Measurements from ENCODE around the gene SLC10A6. TPM values are rescaled to one million over a fixed set of nuclear protein-coding genes. Genes with fewer than 3 reads are reported as not detected.

Gene SLC10A6
- total and polyA plus RNA-seq, 2 donors (not counting 3 experiments of a cell fraction or from before 2014, with no cell fraction given): 0.04 TPM; not detected in 1

DNA sequence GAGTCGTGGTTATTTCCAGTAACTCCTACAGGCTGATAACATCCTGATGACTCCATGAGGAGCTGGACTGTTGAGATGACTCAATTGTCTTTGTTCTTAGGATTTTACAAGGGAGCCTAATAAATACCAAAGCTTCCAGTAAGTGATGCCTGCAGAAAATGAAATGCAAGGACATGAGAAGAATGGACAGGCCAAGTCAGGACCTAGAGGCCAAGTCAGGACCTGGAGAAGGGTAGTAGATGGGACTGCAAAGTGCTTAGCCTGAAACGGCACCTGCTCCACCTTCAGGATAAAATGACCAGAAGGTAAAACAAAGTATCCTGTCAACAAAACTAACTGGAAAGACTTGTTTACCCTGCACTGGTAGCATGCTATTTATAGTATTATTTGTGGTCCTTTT is 6.4 kb upstream of the SLC10A6 start:
- TF ChIP-seq JUN (IDR thresholded peaks at IDR 0.05; ENCODE audit: borderline replicate concordance, insufficient read depth, insufficient read length, low read depth) (no peak), FOS (IDR thresholded peaks at IDR 0.05; ENCODE audit: borderline replicate concordance, insufficient read depth, low read length) (peak; percentile 36)
- H3K4me3 ChIP-seq (replicated peaks in 1 of 3; ENCODE audit: insufficient read depth in 1 of 3, low read depth in 1 of 3, low read length in 3 of 3): no peak overlapping the region
- no peak overlapping the region for H3K27ac ChIP-seq (ENCODE audit: insufficient read depth, low read depth, low read length)
- FAIRE-seq (peak; percentile 31), DNase-seq (ENCODE audit: low read depth, low spot score) (peak; percentile 21)
- dilution Hi-C loops (cut with MboI; ENCODE audit: extremely low pct_ligation_motif_present, low sequenced_read_pairs): no loop called here
- no peak overlapping the region for H2AFZ ChIP-seq (ENCODE audit: low read depth, low read length)
- H3K79me2 ChIP-seq (ENCODE audit: control insufficient read depth, insufficient read depth, low read length): no peaks in the 10 kb centered on the region
- intact Hi-C loops (cut with micrococcal nuclease): no loop called here
- H3K4me1 ChIP-seq (ENCODE audit: control insufficient read depth, extremely low read depth, insufficient read depth, low read length): no peaks in the 10 kb centered on the region
- no peaks in the 10 kb centered on the region for H3K36me3 ChIP-seq (ENCODE audit: control insufficient read depth in 2 of 2, extremely low read depth in 1 of 2, insufficient read depth in 2 of 2, low read length in 2 of 2)
- H3K9me3 ChIP-seq (replicated peaks; ENCODE audit: control insufficient read depth, insufficient read depth, low read length): no peaks in the 10 kb centered on the region
- no peaks in the 10 kb centered on the region for H3K9me1 ChIP-seq (replicated peaks; ENCODE audit: control insufficient read depth, extremely low read depth, insufficient read depth, low read length)
- ChIA-PET POLR2A (no interaction called here), CTCF (interaction anchor here (0.7 kb wide), 1 partner anchor 17 kb away, joined by 3 read pairs; no protein-coding TSS in a partner anchor)
- no peak overlapping the region for H3K4me2 ChIP-seq (ENCODE audit: insufficient read depth, low read length)
- no peak overlapping the region for H3K9ac ChIP-seq (replicated peaks; ENCODE audit: extremely low read depth, insufficient read depth, low read length)
- no peaks in the 10 kb centered on the region for H4K20me1 ChIP-seq (replicated peaks; ENCODE audit: control insufficient read depth, extremely low read depth, insufficient read depth, low read length)
- H3K27me3 ChIP-seq (ENCODE audit: control insufficient read depth in 2 of 2, insufficient read depth in 2 of 2, low read length in 2 of 2): no peaks in the 10 kb centered on the region
- BruUV-seq (replicated peaks): no TSS peak

GRCh38 chr4:86853209-86853608 is 4.0 kb upstream of the SLC10A6 start:
- intact Hi-C loops (cut with micrococcal nuclease): no loop called here
- peaks cover 0 to 2% of the 10 kb centered on the region in 2 experiments for H3K27me3 ChIP-seq (ENCODE audit: control insufficient read depth in 2 of 2, insufficient read depth in 2 of 2, low read length in 2 of 2)
- TF ChIP-seq JUN (IDR thresholded peaks at IDR 0.05; ENCODE audit: borderline replicate concordance, insufficient read depth, insufficient read length, low read depth): no peak
- TF ChIP-seq MYC (IDR thresholded peaks at IDR 0.05; ENCODE audit: low read depth, low read length): no peak
- TF ChIP-seq, protein P1, sequence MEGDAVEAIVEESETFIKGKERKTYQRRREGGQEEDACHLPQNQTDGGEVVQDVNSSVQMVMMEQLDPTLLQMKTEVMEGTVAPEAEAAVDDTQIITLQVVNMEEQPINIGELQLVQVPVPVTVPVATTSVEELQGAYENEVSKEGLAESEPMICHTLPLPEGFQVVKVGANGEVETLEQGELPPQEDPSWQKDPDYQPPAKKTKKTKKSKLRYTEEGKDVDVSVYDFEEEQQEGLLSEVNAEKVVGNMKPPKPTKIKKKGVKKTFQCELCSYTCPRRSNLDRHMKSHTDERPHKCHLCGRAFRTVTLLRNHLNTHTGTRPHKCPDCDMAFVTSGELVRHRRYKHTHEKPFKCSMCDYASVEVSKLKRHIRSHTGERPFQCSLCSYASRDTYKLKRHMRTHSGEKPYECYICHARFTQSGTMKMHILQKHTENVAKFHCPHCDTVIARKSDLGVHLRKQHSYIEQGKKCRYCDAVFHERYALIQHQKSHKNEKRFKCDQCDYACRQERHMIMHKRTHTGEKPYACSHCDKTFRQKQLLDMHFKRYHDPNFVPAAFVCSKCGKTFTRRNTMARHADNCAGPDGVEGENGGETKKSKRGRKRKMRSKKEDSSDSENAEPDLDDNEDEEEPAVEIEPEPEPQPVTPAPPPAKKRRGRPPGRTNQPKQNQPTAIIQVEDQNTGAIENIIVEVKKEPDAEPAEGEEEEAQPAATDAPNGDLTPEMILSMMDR (IDR thresholded peaks at IDR 0.05; ENCODE audit: extremely low read depth in 1 of 2, insufficient read depth in 1 of 2, low read depth in 1 of 2, low read length in 2 of 2): no peak
- TF ChIP-seq POLR2A (IDR thresholded peaks at IDR 0.05; ENCODE audit: low read depth, low read length): no peak
- no peak for TF ChIP-seq EZH2 (IDR thresholded peaks at IDR 0.05; ENCODE audit: borderline replicate concordance, low read depth, low read length, severe bottlenecking)
- TF ChIP-seq POLR2AphosphoS5 (IDR thresholded peaks at IDR 0.05; ENCODE audit: insufficient read depth, low read depth, low read length): no peak
- TF ChIP-seq FOS (IDR thresholded peaks at IDR 0.05; ENCODE audit: borderline replicate concordance, insufficient read depth, low read length): no peak
- TF ChIP-seq GATA2 (IDR thresholded peaks at IDR 0.05; ENCODE audit: insufficient read depth, insufficient read length, low read depth, low read length): no peak
- TF ChIP-seq MAX (IDR thresholded peaks at IDR 0.05; ENCODE audit: insufficient read depth, insufficient read length): no peak
- no TSS peak for BruUV-seq (replicated peaks)
- H3K4me1 ChIP-seq (ENCODE audit: control insufficient read depth, extremely low read depth, insufficient read depth, low read length): no peaks in the 10 kb centered on the region
- no peak overlapping the region for H2AFZ ChIP-seq (ENCODE audit: low read depth, low read length)
- H3K27ac ChIP-seq (ENCODE audit: insufficient read depth, low read depth, low read length): no peak overlapping the region
- no peaks in the 10 kb centered on the region for H3K36me3 ChIP-seq (ENCODE audit: control insufficient read depth in 2 of 2, extremely low read depth in 1 of 2, insufficient read depth in 2 of 2, low read length in 2 of 2)
- FAIRE-seq (no peak), DNase-seq (ENCODE audit: low read depth, low spot score) (no peak)
- no peaks in the 10 kb centered on the region for H3K9me1 ChIP-seq (replicated peaks; ENCODE audit: control insufficient read depth, extremely low read depth, insufficient read depth, low read length)
- no peaks in the 10 kb centered on the region for H3K79me2 ChIP-seq (ENCODE audit: control insufficient read depth, insufficient read depth, low read length)
- ChIA-PET CTCF (no interaction called here), POLR2A (no interaction called here)
- H4K20me1 ChIP-seq (replicated peaks; ENCODE audit: control insufficient read depth, extremely low read depth, insufficient read depth, low read length): no peaks in the 10 kb centered on the region
- dilution Hi-C loops (cut with MboI; ENCODE audit: extremely low pct_ligation_motif_present, low sequenced_read_pairs): no loop called here
- no peak overlapping the region for H3K4me2 ChIP-seq (ENCODE audit: insufficient read depth, low read length)
- no peak overlapping the region for H3K4me3 ChIP-seq (replicated peaks in 1 of 3; ENCODE audit: insufficient read depth in 1 of 3, low read depth in 1 of 3, low read length in 3 of 3)
- no peak overlapping the region for H3K9ac ChIP-seq (replicated peaks; ENCODE audit: extremely low read depth, insufficient read depth, low read length)
- H3K9me3 ChIP-seq (replicated peaks; ENCODE audit: control insufficient read depth, insufficient read depth, low read length): no peaks in the 10 kb centered on the region

Measured in endothelial cell of umbilical vein (primary cell).